Vagina (tissue), 2 donors: ENCODE data around the gene RFTN1. TPM values are rescaled to one million over a fixed set of nuclear protein-coding genes. Genes with fewer than 3 reads are reported as not detected.

Experiments
- DNase-seq, 2 donors: peaks; one replicate each; pipeline ENCODE4 v3.0.0-alpha.2; 2017; ENCODE audit errors: extremely low spot score in 2 of 2
- H3K27ac ChIP-seq: fragments of 200-600 bp; sonication (generic); one replicate; pipeline ENCODE4 v1.5.1; 2019
- H3K27me3 ChIP-seq: fragments of 200-600 bp; sonication (generic); one replicate; pipeline ENCODE4 v1.5.1; 2019
- H3K36me3 ChIP-seq, 2 donors: fragments of 200-600 bp; sonication (generic); one replicate each; pipeline ENCODE4 v1.5.1; 2017 to 2019
- H3K4me1 ChIP-seq: fragments of 200-600 bp; sonication (generic); one replicate; pipeline ENCODE4 v1.5.1; 2019
- H3K4me3 ChIP-seq, 2 donors: fragments of 200-600 bp; sonication (generic); 1 replicate in 1 of 2; 2 replicates in 1 of 2; pipeline ENCODE4 v1.5.1; 2016 to 2019
- H3K9me3 ChIP-seq: fragments of 200-600 bp; sonication (generic); one replicate; pipeline ENCODE4 v1.5.1; 2019
- POLR2A ChIP-seq, 2 donors: fragments of 450-650 bp; IDR thresholded peaks; one replicate each; pipeline ENCODE4 v1.6.1; 2017; ENCODE audit warnings: antibody characterized with exemption in 2 of 2, mild to moderate bottlenecking in 2 of 2, moderate library complexity in 2 of 2
- POLR2AphosphoS5 ChIP-seq, 2 donors: sonication (generic); formaldehyde crosslinking; IDR thresholded peaks; one replicate each; pipeline ENCODE4 v1.9.0; 2017; ENCODE audit warnings: antibody characterized with exemption in 2 of 2, mild to moderate bottlenecking in 2 of 2, low read depth in 1 of 2; ENCODE audit not compliant: insufficient read depth in 1 of 2
- intact Hi-C: fragments of 100-400 bp; cut with DNase I; formaldehyde crosslinking; loops from one replicate; pipeline ENCODE4 v1.15.1; 2023
- total RNA-seq: library from RNA; depleted of rRNA; stranded (reverse); fragments of >200 nt; gene quantifications from one replicate; pipeline ENCODE4 v1.2.3, GENCODE V29; 2016
- TF ChIP-seq, protein P1 (sequence below), 3 experiments: fragments of 450-650 bp in 2 of 3; fragments of 200-600 bp in 1 of 3; sonication (generic) in 1 of 3; IDR thresholded peaks; one replicate each; pipeline ENCODE4 v1.5.1; 2017 to 2019; ENCODE audit warnings: antibody characterized with exemption in 3 of 3, mild to moderate bottlenecking in 2 of 3, moderate library complexity in 2 of 3

RFTN1 gene
- total RNA-seq, 1 donor from 2014 or later = 47.4 TPM

DNA sequence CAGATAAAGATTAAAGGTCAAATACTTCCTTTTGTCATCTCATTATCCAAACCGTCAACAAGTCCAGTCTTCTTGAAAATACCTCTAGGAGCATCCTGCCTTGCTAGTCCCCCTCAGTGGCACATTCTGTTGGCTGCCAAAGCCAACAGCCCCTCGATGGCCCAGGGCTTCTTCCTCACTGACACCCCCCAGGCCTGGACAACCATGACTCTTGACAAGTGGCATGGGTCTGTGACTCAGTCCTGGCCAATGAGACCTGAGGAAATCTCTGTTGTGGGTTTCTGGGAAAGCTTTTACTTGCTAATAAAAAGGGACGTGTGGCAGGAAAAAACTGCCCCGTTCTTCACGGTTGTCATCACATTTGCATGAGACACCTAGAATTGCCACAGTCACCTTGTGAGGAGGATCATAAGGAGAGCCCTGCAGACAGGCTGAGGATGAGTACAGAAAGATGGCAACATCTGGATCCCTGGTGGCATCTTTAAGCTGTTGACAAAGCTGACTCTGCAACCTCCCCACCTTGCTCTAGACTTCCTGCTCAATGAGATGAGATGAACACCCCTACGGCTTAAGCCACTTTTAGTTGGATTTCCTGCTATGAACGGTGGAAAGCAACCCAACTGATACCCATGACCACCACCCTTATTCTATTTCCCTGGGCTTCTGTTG is 167.0 kb downstream of the RFTN1 start:
- H3K27me3 ChIP-seq = no peaks in the 10 kb centered on the region
- TF ChIP-seq, protein P1, sequence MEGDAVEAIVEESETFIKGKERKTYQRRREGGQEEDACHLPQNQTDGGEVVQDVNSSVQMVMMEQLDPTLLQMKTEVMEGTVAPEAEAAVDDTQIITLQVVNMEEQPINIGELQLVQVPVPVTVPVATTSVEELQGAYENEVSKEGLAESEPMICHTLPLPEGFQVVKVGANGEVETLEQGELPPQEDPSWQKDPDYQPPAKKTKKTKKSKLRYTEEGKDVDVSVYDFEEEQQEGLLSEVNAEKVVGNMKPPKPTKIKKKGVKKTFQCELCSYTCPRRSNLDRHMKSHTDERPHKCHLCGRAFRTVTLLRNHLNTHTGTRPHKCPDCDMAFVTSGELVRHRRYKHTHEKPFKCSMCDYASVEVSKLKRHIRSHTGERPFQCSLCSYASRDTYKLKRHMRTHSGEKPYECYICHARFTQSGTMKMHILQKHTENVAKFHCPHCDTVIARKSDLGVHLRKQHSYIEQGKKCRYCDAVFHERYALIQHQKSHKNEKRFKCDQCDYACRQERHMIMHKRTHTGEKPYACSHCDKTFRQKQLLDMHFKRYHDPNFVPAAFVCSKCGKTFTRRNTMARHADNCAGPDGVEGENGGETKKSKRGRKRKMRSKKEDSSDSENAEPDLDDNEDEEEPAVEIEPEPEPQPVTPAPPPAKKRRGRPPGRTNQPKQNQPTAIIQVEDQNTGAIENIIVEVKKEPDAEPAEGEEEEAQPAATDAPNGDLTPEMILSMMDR (IDR thresholded peaks at IDR 0.05) = no peak
- TF ChIP-seq POLR2AphosphoS5 (IDR thresholded peaks at IDR 0.05; ENCODE audit: insufficient read depth in 1 of 2, low read depth in 1 of 2) (no peak), POLR2A (IDR thresholded peaks at IDR 0.05) (no peak)
- no peak overlapping the region for H3K4me3 ChIP-seq
- no peaks in the 10 kb centered on the region for H3K9me3 ChIP-seq
- no peaks in the 10 kb centered on the region for H3K36me3 ChIP-seq
- H3K4me1 ChIP-seq = peaks cover 10% of the 10 kb centered on the region
- intact Hi-C loops = no loop called here
- H3K27ac ChIP-seq = no peak overlapping the region
- DNase-seq = no peak

DNA sequence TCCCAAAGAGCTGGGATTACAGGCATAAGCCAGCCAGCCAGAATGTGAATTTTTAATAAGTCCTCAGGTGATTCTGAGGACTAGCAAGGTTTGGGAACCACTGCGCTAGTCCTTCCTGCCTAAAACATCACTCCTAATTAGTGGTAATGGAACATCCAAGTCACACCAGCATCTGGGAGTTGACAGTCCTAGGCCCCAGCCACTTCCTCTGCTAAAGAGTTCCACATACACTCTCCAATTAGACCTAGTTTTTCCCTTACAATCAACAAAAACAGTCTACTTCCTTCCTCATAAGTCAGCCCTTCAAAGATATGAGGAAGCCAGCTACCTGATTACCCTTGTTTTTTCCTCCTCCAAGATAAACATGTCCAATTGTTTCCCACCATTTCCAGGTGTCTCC is 170.4 kb downstream of the RFTN1 start:
- no peak overlapping the region for H3K27ac ChIP-seq

DNA sequence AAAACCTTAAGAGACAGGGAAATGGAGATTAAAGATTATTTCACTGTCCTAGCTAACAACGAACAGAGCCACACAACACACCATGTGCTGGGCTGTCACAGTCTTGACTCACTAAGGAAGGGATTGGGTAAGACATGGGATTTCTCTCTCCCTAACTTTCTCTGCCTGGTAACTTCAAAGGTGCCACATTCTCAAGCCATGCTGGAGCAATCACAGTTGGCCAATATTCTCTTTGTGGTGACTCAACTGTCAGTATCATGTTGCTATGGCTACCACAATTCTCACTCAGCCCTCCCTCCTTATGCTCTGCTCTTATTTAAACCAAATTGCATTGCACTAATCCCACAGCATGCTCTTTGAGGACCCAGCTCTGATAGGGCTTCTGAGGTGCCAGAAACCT is 174.5 kb downstream of the RFTN1 start:
- no peak overlapping the region for H3K27ac ChIP-seq
- H3K36me3 ChIP-seq = no peaks in the 10 kb centered on the region
- no peaks in the 10 kb centered on the region for H3K9me3 ChIP-seq
- H3K4me3 ChIP-seq = no peak overlapping the region
- DNase-seq = no peak
- intact Hi-C loops = no loop called here
- no peaks in the 10 kb centered on the region for H3K27me3 ChIP-seq
- peaks cover 11% of the 10 kb centered on the region for H3K4me1 ChIP-seq
- TF ChIP-seq, protein P1 (IDR thresholded peaks at IDR 0.05) = no peak
- TF ChIP-seq POLR2AphosphoS5 (IDR thresholded peaks at IDR 0.05; ENCODE audit: insufficient read depth in 1 of 2, low read depth in 1 of 2) (no peak), POLR2A (IDR thresholded peaks at IDR 0.05) (no peak)

More for the DNA sequence above, 170.4 kb downstream of the RFTN1 start:
- H3K27me3 ChIP-seq = no peaks in the 10 kb centered on the region
- H3K4me1 ChIP-seq = peaks cover 11% of the 10 kb centered on the region
- no peak overlapping the region for H3K4me3 ChIP-seq
- no peaks in the 10 kb centered on the region for H3K9me3 ChIP-seq
- TF ChIP-seq POLR2AphosphoS5 (IDR thresholded peaks at IDR 0.05; ENCODE audit: insufficient read depth in 1 of 2, low read depth in 1 of 2) (no peak), POLR2A (IDR thresholded peaks at IDR 0.05) (no peak)
- TF ChIP-seq, protein P1 (IDR thresholded peaks at IDR 0.05) = no peak
- intact Hi-C loops = no loop called here
- H3K36me3 ChIP-seq = no peaks in the 10 kb centered on the region
- DNase-seq = no peak

DNA sequence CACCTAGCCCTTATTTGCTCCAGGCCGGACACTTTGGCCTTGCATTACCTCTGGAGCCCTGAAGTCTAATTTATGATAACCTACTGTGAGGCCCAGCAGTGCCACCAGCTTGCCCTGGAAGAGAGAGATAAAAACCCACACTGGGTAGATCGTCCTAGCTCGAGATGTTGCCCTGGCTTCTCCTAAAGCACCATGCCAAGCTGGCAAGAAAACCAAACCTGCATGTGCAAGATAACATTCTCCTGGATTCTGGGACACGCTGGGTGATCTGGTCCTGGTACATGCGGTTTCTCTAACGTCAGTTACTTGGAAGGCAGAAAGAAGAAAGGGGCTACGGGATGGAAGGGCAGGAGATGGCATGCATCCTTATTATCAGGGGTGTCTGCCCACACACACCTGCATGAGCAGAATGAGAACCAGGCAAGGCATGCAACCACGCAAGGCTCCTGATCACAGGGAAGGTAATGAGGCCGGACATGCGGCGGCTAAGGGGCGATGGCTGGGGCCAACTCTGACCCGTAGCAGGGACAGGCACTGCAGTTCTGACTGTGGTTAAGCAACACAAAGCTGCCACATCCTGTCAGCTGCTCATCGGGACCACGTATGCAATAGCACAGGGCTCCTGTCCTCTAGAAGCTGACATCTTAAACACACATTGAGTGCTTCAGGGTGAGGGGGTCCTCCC is 175.5 kb downstream of the RFTN1 start:
- H3K4me3 ChIP-seq = no peak overlapping the region
- no peak for TF ChIP-seq POLR2AphosphoS5 (IDR thresholded peaks at IDR 0.05; ENCODE audit: insufficient read depth in 1 of 2, low read depth in 1 of 2)
- no peak for TF ChIP-seq POLR2A (IDR thresholded peaks at IDR 0.05)
- TF ChIP-seq, protein P1 (IDR thresholded peaks at IDR 0.05) = no peak
- no peak for DNase-seq
- intact Hi-C loops = no loop called here
- no peaks in the 10 kb centered on the region for H3K9me3 ChIP-seq
- peaks cover 11% of the 10 kb centered on the region for H3K4me1 ChIP-seq
- no peak overlapping the region for H3K27ac ChIP-seq
- no peaks in the 10 kb centered on the region for H3K27me3 ChIP-seq
- H3K36me3 ChIP-seq = no peaks in the 10 kb centered on the region

DNA sequence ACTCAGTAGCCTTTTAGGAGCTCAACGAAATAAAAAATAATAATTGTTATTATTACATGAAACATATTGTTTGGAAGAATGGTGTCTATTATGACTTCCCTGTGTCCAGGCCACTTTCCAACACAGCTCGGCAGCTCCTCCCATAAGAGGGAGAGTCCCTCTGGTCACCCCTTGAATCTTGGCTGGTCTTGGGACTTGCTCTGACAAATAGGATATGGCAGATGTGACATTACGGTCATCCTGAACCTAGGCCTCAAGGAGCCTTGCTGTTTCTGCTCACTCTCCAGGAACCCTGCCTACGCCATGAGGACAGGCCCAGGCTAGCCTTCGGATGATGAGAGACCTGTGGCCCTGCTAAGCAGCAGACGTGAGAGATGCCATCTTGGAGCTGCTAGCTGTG is 176.7 kb downstream of the RFTN1 start:
- Histone ChIP-seq H3K27me3 (no peaks in the 10 kb centered on the region), H3K4me1 (peaks cover 11% of the 10 kb centered on the region), H3K4me3 (no peak overlapping the region), H3K36me3 (no peaks in the 10 kb centered on the region), H3K9me3 (no peaks in the 10 kb centered on the region), H3K27ac (no peak overlapping the region)
- TF ChIP-seq, protein P1 (IDR thresholded peaks at IDR 0.05) = no peak
- TF ChIP-seq POLR2AphosphoS5 (IDR thresholded peaks at IDR 0.05; ENCODE audit: insufficient read depth in 1 of 2, low read depth in 1 of 2) (no peak), POLR2A (IDR thresholded peaks at IDR 0.05) (no peak)
- DNase-seq = no peak
- intact Hi-C loops = no loop called here
